NCI-H2107 (cell line): Measurements from ENCODE around the gene BPIFB6.

Source experiments
- DNase-seq: peaks from one replicate; lab custom pipeline; 2025; lab: John Stamatoyannopoulos, UW

The BPIFB6 gene

DNA sequence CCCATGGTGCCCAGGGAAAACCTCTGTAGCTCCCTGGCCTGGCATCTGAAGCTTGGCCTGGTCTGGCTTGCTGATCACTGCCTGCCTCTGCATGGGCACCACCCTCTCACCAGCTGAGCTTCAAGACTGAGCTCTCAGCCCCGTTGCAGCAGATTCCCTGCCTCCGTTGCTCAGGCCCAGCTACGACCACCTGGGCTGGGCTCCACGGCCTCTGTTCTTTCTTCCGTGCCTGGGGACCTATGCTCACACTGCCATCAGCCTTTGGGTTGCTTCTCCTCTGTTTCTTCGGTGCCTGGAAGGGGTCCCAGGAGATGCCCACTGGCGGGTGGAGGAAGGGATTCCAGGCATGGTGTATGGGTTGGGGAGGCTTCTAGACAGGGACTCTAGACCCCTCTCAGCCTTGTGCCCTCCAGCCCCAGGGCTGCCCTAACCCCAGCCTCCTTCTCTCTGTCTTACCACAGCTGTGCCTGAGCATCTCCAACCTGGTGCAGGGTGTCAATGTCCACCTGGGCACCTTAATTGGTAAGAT, 14.8 kb upstream of the BPIFB6 start:
- no peak for DNase-seq

GRCh38 chr20:33017542-33017941, 13.9 kb upstream of the BPIFB6 start:
- DNase-seq = no peak

DNA sequence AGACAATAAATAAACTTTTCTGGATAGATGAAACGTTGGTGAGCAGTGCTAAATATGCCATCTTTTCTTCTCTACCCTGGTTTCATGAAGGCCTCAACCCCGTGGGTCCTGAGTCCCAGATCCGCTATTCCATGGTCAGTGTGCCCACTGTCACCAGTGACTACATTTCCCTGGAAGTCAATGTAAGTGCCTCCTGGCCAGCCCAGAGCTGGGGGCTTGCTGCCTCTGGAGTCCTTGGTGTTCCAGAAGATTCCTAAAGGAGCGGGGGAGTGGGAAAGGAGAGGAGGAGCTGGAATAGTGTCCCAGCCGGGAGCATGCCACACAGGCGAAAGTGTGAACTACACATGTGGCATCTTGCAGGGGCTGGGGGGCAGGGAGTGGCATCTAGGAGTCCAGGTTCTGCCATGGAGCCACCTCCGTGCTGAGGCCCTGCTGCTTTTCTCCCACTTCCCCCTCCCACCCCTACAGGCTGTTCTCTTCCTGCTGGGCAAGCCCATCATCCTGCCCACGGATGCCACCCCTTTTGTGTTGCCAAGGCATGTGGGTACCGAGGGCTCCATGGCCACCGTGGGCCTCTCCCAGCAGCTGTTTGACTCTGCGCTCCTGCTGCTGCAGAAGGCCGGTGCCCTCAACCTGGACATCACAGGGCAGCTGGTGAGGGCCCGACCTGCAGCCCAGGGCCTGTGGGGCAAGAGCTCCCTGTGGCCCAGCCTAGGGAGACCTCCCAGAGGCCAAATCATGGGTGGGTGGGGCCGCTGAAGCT, 13.1 kb upstream of the BPIFB6 start:
- DNase-seq = no peak

GRCh38 chr20:33019465-33020277, 11.8 kb upstream of the BPIFB6 start:
- DNase-seq = no peak

DNA sequence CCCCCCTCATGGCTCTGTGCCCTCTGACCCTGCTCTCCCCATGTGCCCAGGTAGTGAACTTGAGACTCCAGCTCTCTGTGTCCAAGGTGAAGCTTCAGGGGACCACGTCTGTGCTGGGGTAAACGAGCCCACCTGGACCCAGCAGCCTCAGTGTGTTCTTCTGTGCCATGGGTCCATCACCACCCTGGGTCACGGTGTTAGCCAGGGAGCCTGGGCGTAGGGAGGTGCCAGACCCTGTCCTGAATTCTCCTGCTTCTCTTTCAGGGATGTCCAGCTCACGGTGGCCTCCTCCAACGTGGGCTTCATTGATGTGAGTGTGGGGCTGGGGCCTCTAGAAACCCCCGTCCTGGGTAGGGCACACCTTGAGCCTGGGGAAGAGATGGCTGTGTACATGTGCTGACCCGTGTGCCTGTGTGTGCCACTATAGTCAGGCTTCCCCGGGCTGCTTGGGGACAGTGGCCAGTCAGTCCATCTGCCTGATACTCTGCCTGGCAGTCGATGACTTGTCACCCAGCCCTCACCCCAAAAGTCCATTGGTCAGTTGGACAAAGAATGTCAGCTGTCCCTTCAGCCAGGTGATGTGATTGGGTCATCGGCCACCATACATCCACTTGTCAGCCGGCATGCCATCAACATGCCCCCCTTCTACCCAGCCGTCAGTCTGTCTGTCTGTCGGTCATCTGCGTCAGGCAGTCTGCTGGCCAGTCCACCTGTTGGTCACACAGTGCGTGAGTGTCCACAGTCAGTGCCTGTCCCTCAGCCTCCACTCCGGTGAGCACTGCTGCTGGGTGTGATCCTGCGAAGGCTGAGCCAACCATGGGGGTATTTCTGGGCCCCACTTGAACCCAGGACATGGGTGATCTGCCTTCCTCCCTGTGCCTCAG, 10.9 kb upstream of the BPIFB6 start:
- DNase-seq = no peak

DNA sequence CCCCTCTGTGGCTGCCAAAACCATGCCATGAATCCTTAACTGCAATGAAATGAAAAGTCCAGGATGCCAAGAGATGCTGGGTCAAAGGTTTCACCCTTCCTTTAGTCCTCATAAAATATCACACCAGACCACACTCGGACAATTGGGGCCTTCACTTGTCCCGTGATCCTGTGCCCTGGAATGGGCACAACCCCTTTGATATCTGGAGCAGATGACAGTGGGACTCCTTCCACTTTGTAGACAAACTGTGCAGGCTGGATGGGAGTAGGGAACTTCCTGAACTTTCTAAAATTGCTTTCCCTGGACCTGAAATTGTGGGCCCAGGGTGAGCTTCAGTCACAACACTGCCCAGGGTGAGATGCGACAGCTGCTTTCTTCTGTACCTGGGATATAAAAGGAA, 9.6 kb upstream of the BPIFB6 start:
- DNase-seq = no peak

DNA sequence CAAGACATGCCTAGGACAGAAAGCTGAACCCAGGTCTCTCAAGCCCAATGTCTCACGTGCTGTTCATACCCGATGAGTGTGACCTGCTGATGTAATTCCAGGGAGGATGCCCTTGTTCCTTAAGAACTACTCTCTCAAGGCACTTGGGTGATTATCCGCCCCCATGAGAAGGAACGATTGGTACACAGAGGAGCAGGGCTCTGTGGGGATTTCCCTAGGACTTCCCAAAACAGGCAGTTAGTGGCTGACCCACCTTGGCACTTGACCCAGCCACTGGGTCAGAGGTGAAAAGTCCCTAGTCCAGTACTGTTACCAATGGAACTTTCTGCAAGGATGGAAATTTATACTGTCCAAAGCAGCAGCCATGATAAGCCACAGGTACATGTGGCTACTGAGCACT, 9.2 kb upstream of the BPIFB6 start:
- no peak for DNase-seq

DNA sequence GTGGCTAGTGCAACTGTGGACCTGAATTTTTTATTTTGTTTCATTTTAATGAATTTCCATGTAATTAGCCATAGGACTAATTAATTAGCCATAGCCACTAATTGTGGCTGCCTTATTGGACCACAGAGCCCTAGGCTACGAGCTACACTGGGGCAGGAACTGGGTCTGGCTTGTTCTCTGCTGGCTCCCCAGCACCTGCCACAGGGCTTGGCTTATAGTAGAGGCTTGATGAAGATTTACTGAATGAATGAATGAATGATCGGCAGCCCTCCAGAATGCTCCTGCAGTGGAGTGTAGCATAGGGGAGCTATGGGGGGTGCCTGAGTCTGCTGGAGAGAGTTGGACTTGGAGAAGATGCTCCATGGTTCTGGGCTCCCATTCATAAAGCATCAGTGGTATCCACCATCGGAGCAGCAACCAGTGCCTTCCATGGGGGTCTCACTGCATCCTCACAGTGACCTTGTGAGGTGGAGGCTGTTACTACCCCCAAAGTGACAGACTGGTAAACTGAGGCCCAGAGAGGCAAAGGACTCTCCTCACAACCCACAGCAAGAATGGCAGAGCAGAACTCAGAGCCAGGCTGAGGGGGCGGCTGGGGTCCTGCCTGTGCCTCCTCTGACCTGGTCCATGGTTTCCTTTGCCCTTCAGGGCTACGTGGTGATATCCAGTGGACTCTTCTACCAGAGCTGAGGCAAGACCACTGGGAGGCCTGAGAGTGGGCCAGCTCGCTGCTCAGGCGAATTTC, 8.6 kb upstream of the BPIFB6 start:
- no peak for DNase-seq

DNA sequence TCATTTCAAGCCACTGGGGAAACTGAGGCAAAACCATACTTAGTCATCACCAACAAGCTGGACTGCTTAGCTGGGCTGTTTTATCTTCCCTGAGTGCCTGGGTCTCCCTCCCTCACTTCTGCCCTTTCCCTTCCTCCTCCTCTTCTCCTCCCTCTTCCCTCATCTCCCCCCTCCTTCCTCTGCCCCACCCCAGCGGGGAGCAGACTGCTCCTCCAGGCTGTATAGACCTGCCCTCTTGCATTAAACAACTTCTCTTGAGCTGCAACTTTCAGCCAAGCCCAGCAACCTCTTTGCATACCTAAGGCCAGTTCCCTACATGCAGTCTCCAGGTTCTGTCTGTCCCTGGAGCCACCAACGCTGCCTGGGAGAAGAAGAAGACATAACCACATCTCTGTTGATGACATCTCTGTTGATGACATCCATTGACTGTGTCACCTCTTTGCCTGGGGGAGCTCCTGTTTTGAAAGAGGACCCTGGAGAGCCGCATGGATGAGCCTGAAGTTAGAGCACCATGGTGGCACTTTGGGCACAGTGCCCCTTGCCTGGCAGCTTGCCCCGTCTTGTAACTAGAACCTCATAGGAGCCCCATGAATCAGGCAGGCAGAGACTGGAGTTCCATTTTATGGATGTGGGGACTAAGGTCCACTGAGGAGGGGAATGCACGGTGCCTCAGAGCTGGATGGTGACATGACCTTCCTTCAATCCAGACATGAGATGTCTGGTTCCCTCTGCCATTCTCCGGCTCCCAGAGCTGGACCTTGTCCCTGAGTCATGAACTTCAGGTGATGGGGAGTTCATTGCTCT, 7.8 kb upstream of the BPIFB6 start:
- DNase-seq = no peak

GRCh38 chr20:33024243-33024560, 7.2 kb upstream of the BPIFB6 start:
- DNase-seq = no peak

DNA sequence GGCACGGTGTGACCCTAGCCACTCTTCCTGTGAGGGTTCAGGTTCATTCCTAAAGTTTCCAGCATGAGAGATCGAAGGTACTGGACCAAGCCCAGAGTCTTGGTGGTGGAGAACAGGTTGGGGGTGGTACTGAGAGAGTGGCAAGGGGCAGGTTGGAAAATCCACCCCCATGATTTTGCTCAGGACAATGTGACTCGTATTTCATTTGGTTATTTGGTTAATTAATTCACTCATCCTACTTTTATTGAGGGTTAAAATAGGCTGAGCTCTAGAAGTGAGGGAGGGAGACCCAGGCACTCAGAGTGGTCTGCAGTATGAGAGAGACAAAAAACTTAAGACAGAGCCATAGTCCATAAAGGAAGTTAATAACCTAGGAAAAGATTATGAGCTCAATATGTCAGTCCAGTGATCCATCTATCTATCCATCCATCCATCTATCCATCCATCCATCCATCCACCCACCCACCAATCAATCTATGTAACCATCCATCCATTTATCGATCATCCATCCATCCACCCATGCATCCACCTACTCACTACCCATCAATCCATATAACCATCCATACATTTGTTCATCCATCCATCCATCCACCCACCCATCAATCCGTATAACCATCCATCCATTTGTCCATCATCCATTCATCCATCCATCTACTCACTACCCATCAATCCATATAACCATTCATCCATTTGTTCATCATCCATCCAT, 6.7 kb upstream of the BPIFB6 start:
- no peak for DNase-seq

GRCh38 chr20:33025318-33025876, 6.1 kb upstream of the BPIFB6 start:
- DNase-seq = no peak

DNA sequence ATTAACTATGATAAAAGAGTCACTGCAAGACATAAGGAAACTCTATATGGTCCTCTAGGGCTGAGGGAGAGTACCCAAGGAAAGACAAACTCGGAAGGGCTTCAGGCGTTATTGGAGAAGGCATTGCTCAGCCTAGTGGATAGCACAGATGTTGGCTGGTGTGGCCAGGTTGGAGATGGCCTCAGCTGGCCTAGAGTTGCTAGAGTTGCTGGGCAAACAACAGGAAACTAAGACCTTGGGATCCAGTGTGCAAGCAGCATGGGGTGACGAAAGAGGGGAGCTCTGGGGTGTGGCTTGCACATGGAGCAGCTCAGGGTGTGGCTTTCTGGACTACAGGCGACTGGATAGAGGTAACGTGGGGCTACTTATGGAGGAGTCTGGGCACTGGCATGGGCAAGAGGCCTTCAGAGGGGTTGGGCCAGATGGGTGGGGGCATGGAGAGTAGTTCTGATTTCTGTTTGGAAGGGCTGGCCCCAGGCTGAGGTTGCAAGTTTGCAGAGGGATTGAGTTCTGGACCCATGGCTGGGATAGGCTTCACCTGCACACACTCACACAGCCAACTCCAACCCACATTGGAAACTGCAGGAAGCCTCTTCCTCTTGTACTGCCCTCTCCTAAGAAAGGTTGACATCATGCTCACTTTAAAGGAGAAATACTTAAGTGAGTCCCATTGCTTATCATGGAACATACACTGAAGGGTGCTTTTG, 5.2 kb upstream of the BPIFB6 start:
- no peak for DNase-seq

GRCh38 chr20:33026779-33027759, 4.4 kb upstream of the BPIFB6 start:
- DNase-seq = no peak

DNA sequence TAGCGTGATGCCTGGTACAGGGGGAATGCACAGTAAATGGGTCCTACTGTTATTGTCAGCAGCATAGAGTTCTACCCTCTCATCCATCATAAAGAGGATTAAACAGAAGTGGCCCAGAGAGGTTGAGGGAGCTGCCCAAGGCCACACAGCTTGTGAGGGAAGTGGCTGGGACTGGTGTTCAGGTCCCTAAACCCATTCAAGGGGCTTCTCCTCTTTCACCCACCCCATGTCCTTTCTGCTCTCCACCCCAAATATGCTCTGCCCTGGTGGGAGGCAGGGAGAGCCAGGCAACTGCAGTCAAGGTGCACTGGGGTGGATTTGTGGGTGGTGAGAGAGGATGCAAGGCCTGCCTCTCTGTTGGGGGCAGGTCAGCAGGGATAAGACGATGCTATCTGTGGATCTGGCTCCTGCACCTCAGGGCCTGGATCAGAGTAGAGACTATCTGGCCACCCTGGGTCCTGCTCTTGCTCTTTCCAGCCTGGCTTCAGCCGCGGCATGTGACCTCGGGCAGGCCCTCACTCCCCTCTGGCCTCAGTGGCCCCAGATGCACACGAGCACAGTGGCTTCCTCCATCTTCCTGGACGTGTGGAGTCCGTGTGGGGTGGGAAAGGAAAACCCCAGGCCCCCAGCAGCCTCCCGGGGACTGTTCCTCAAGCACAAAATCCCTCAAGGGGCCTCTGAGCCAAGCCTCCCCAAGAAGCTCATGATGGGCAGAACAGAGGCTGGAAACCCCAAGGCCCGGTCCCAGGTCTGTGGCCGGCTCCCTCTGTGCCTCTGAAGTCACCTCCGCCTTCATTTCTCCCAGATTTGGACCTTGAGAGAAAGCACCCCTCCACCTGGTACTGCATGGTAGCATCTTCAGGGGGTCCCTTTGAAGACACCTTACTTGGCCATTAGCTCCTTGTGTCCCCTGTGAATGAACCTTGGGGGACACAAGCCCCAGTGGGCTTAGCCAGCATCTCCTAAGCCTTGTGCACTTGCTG, 3.4 kb upstream of the BPIFB6 start:
- DNase-seq = no peak

- DNase-seq = no peak
Measured at GRCh38 chr20:33028875-33029274, 2.6 kb upstream of the BPIFB6 start.

DNA sequence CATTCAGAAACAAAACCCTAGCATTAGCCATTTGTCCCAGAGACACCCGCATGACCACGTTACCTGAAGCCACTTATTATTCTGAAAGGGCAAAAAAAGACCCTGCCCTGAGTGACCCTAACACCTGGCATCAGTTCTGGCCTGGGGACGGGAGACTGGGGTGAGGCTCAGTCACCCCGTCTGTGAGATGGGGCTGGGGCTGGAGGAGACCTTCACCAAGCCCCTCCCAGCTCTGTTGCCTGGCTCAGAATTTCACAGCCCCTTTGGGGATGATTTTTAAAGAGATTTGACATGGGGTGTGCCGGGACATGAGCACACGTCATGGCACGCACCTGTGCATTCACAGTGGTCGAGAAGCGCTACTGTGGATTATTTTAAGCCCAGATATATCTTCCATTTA, 1.4 kb upstream of the BPIFB6 start:
- no peak for DNase-seq
